ENCODE data around the gene HLA-DOA.
A peak's percentile ranks its signal among the peaks of the same experiment; 100 is the strongest.

HLA-DOA gene

DNA sequence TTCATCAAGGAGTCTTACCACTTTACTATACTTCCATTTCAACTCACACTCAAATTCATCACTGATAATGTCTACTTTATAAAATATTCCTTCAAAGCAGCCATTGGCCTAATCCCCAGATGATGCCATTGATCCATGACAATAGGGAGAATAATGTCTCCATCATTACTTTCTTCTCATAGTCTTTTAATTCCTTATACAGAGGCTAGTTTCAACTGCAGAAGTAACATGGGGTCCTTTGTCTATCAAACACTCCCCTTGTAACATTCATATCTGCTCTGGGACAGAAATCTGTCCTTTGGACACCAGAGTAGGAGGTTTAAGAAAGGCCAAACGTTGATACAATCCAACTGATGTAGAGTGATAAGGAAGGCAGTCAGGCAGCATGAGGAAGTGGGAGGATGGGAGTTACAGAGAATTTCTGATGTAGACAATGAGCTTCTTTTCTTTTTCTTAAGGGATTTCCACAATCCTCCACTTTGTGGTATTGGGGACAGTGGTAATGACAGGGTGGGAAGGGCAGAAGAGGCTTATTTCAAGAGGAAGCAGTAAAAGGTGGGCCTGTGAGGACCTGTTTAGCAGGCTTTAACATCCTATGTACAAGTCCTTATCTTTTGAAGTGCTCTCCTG is 18.9 kb upstream of the HLA-DOA start:
- TF ChIP-seq, protein P1, sequence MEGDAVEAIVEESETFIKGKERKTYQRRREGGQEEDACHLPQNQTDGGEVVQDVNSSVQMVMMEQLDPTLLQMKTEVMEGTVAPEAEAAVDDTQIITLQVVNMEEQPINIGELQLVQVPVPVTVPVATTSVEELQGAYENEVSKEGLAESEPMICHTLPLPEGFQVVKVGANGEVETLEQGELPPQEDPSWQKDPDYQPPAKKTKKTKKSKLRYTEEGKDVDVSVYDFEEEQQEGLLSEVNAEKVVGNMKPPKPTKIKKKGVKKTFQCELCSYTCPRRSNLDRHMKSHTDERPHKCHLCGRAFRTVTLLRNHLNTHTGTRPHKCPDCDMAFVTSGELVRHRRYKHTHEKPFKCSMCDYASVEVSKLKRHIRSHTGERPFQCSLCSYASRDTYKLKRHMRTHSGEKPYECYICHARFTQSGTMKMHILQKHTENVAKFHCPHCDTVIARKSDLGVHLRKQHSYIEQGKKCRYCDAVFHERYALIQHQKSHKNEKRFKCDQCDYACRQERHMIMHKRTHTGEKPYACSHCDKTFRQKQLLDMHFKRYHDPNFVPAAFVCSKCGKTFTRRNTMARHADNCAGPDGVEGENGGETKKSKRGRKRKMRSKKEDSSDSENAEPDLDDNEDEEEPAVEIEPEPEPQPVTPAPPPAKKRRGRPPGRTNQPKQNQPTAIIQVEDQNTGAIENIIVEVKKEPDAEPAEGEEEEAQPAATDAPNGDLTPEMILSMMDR (IDR thresholded peaks at IDR 0.05; ENCODE audit: low read depth, low read length): no peak
- DNase-seq (ENCODE audit: low read depth, low spot score): no peak
- no peak overlapping the region for H3K4me3 ChIP-seq (ENCODE audit: low read depth, low read length)
- in situ Hi-C loops (cut with HindIII; ENCODE audit: low sequenced_read_pairs): no loop called here

- in situ Hi-C loops (cut with HindIII; ENCODE audit: low sequenced_read_pairs): no loop called here
- no peak overlapping the region for H3K4me3 ChIP-seq (ENCODE audit: low read depth, low read length)
- TF ChIP-seq, protein P1 (IDR thresholded peaks at IDR 0.05; ENCODE audit: low read depth, low read length): no peak
- no peak for DNase-seq (ENCODE audit: low read depth, low spot score)
These were observed 15.1 kb upstream of the HLA-DOA start for GRCh38 chr6:33024521-33024920.

DNA sequence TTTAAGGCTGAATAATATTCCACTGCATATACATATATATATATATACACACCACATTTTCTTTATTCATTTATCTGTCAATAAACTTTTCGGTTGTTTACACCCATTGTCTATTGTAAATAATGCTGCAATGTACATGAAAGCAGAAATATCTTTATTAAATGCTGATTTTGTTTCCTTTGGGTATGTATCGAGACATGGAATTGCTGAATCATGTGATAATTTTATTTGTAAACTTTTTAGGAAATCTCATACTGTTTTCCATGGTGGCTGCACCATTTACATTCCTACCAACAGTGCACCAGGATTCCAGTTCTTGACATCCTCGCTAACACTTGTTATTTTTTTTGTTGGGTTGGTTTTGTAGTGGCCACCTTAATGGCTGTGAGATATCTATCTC is 14.1 kb upstream of the HLA-DOA start:
- no peak for DNase-seq (ENCODE audit: low read depth, low spot score)
- TF ChIP-seq, protein P1 (IDR thresholded peaks at IDR 0.05; ENCODE audit: low read depth, low read length): no peak
- in situ Hi-C loops (cut with HindIII; ENCODE audit: low sequenced_read_pairs): no loop called here
- H3K4me3 ChIP-seq (ENCODE audit: low read depth, low read length): no peak overlapping the region

DNA sequence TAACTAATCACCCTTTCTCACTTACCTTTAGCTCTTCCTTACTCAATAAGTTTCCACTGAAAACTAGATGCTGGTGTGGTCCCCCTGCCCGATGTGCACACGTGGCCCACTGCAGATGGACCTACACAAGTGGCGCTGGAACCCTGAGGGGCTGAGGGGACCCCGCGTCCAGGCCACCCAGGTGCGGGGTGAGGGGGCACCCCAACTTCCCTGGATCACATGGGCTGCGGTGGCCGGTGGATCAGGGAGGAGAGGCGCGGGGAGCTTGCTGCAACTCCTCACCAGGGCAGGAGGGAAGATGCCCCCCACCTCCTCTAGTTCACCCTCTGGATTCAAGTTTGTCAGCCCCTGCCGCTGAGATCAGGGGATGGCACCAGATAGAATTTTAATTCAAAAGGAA is 12.5 kb upstream of the HLA-DOA start:
- in situ Hi-C loops (cut with HindIII; ENCODE audit: low sequenced_read_pairs): no loop called here
- DNase-seq (ENCODE audit: low read depth, low spot score): no peak
- no peak overlapping the region for H3K4me3 ChIP-seq (ENCODE audit: low read depth, low read length)
- TF ChIP-seq, protein P1 (IDR thresholded peaks at IDR 0.05; ENCODE audit: low read depth, low read length): no peak

GRCh38 chr6:33019372-33019771 is 10.0 kb upstream of the HLA-DOA start:
- no peak overlapping the region for H3K4me3 ChIP-seq (ENCODE audit: low read depth, low read length)
- in situ Hi-C loops (cut with HindIII; ENCODE audit: low sequenced_read_pairs): no loop called here
- DNase-seq (ENCODE audit: low read depth, low spot score): no peak
- TF ChIP-seq, protein P1 (IDR thresholded peaks at IDR 0.05; ENCODE audit: low read depth, low read length): no peak

- in situ Hi-C loops (cut with HindIII; ENCODE audit: low sequenced_read_pairs): no loop called here
- H3K4me3 ChIP-seq (ENCODE audit: low read depth, low read length): no peak overlapping the region
- TF ChIP-seq, protein P1 (IDR thresholded peaks at IDR 0.05; ENCODE audit: low read depth, low read length): no peak
- DNase-seq (ENCODE audit: low read depth, low spot score): peak; percentile 4
These were observed 9.5 kb upstream of the HLA-DOA start for GRCh38 chr6:33018904-33019303.

Data from astrocyte of the spinal cord (primary cell).